Astrocyte of the cerebellum (primary cell): ENCODE results near the gene LRCH2.

Experiments used
- DNase-seq: peaks from one replicate; pipeline ENCODE4 v3.0.0-alpha.2; 2011; ENCODE audit warnings: low read depth
- H3K4me3 ChIP-seq: 2 replicates; pipeline ENCODE4 v1.5.1; 2011; ENCODE audit warnings: mild to moderate bottlenecking, low read depth, low read length, moderate library complexity
- in situ Hi-C: cut with HindIII; loops from 2 replicates; pipeline ENCODE4 v1.10.0; 2017; ENCODE audit warnings: low sequenced_read_pairs
- TF ChIP-seq, protein P1 (sequence below): IDR thresholded peaks from 2 replicates; pipeline ENCODE4 v1.5.1; 2012; ENCODE audit warnings: low read length, low read depth, moderate library complexity, mild to moderate bottlenecking; ENCODE audit errors: missing control alignments

LRCH2 gene

DNA sequence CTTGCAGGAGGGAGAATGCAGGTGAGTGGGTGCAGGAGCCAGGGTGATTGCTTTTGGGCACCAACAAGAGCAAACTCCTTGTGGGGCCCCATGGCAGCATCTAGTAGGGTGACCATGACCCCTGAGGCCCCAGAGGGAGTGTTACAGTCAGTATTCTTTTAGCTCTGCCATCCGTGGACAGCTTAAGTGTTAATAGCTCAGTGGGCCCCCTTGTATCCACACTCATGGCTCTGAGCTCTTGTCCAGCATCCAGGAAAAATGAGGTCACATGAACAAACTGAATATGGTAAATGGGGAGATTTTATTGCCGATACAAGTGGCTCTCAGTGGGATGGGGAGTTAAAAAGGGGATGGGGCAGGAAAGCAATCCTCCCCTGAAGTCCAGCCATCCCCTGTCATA is 27.3 kb upstream of the LRCH2 start:
- in situ Hi-C loops: no loop called here
- H3K4me3 ChIP-seq: no peak overlapping the region
- TF ChIP-seq, protein P1, sequence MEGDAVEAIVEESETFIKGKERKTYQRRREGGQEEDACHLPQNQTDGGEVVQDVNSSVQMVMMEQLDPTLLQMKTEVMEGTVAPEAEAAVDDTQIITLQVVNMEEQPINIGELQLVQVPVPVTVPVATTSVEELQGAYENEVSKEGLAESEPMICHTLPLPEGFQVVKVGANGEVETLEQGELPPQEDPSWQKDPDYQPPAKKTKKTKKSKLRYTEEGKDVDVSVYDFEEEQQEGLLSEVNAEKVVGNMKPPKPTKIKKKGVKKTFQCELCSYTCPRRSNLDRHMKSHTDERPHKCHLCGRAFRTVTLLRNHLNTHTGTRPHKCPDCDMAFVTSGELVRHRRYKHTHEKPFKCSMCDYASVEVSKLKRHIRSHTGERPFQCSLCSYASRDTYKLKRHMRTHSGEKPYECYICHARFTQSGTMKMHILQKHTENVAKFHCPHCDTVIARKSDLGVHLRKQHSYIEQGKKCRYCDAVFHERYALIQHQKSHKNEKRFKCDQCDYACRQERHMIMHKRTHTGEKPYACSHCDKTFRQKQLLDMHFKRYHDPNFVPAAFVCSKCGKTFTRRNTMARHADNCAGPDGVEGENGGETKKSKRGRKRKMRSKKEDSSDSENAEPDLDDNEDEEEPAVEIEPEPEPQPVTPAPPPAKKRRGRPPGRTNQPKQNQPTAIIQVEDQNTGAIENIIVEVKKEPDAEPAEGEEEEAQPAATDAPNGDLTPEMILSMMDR: no peak
- DNase-seq: no peak

DNA sequence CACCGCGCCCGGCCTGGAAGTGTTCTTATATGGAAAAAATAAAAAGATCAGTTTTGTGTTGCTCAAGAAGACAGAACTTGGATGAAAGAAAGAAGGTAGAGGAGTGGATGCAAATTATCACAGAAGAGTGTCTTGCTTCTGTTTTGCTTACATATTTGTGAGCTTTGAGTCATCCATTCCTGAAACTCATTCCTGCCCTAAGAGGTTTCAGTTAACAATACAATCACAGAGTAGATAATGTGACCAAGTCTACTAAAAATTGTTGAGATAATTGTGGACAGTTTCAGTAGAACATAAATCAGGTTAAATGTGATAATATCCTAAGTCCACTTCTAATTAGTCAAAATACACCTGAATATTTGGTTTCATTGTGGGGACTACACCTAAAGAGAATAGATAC is 26.4 kb upstream of the LRCH2 start:
- no peak overlapping the region for H3K4me3 ChIP-seq
- in situ Hi-C loops: no loop called here
- no peak for DNase-seq
- TF ChIP-seq, protein P1: no peak

DNA sequence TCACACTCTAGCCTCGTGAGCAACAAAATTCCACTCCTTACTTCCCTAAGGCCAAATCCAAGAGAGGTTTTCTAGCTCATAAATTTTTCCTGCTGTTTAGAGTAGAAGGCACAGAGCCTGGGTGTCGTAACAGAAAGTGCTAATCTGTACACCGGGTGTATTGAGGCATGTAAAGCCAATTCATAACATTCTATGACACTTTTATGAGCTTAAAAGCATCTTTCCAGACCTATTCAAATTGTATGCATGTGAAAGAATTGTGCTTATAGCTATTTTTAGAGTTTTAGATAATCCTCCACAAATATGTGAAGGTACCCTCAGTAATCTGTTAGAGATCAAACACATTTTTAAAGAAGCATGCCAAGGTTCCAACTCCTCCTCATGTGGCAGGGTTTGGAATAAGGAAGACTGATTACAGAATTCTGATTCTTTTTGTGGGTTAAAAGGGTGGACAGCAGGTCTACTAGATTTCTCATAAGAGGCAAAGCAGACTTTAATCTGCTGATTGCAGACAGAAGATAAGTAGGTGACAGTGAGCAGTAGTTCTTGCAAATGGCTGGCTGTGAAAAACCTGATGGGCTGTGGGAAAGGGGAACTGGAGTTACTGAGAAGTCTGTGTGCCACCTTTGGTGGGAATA is 25.5 kb upstream of the LRCH2 start:
- TF ChIP-seq, protein P1: no peak
- H3K4me3 ChIP-seq: no peak overlapping the region
- in situ Hi-C loops: no loop called here
- no peak for DNase-seq

DNA sequence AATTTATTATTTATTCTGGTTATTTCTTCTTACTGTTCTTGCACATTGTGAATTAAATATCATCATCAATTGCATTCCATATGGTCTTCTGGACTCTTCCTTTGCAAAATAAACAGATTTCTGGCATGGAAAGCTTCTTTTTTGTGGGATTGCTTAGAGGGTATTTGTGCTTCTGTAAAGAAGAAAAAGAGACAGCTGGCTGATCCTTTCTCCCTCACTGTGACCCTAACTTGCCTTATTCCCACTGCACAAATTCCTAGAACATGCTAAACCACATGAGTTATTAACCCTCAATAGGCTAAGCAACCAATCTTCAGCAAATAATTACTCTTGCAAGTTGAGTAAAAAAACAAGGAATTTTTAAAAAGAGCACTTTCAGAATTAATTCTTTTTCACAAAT is 23.8 kb upstream of the LRCH2 start:
- no peak for DNase-seq
- in situ Hi-C loops: no loop called here
- H3K4me3 ChIP-seq: no peak overlapping the region
- TF ChIP-seq, protein P1: no peak

DNA sequence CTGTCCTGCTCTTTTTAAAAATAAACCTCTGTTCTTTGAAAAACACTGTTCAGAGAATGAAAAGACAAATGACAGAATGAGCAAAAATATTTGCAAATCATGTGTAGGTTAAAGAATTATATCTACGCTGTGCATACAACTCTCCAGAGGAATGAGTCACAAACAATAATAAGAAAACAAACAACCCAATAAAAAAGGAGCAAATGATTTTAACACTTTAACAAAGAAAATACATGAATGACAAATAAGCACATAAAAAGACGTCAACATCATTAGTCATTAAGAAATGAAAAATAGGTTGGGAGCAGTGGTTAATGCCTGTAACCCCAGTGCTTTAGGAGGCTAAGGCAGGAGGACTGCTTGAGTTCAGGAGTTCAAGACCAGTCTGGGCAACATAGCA is 21.1 kb upstream of the LRCH2 start:
- no peak overlapping the region for H3K4me3 ChIP-seq
- DNase-seq: no peak
- in situ Hi-C loops: no loop called here

DNA sequence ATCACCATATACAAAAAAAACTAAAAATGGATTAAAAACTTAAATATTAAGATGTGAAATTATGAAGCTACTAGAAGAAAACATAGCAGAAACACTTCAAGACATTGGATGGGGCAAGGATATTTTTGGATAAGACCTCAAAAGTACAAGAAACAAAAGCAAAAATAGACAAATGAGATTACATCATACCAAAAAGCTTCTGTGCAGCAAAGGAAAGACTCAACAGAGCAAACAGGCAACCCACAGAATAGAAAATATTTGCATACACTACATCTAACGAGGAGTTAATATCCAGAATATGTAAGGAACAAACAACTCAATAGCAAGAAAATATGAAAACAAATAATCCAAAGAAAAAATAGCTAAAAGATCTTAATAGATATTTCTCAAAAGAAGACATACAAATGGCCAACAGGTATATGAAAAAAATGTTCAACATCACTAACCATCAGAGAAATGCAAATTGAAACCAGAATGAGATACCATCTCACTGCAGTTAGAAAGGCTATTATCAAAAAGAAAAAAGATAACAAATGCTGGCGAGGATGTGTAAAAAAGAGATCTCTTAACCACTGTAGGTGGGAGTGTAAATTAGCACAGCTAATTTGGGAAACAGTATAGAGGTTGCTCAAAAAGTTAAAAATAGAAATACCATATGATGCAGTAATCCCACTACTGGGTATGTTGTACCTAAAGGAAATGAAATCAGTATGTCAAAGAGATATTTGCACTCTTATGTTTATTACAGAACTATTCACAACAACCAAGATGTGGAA is 17.8 kb upstream of the LRCH2 start:
- DNase-seq: no peak
- H3K4me3 ChIP-seq: no peak overlapping the region
- in situ Hi-C loops: no loop called here
- TF ChIP-seq, protein P1: no peak

More for the DNA sequence above, 21.1 kb upstream of the LRCH2 start:
- TF ChIP-seq, protein P1: no peak
